ENCODE results near the gene RNF5.

Gene RNF5

GRCh38 chr6:32223258-32224235 lies 45.3 kb downstream of the RNF5 start, which contains the start of gene NOTCH4:
Gene NOTCH4, minus strand, starts transcription at chr6:32224067. Its CDS starts 139 bp downstream, at chr6:32223928.
- H3K36me3 ChIP-seq (ENCODE audit: insufficient read depth, insufficient read length, low read length): no peaks in the 10 kb centered on the region
- DNase-seq (ENCODE audit: low read depth, low spot score): no peak
- H3K9me3 ChIP-seq (ENCODE audit: insufficient read depth, low read length): no peaks in the 10 kb centered on the region
- no peaks in the 10 kb centered on the region for H3K4me1 ChIP-seq (ENCODE audit: insufficient read depth, insufficient read length)
- TF ChIP-seq YY1 (IDR thresholded peaks at IDR 0.05; ENCODE audit: insufficient read depth, insufficient read length) (no peak), SUZ12 (IDR thresholded peaks at IDR 0.05; ENCODE audit: extremely low read depth, insufficient read depth, insufficient read length) (no peak), ZNF274 (IDR thresholded peaks at IDR 0.05; ENCODE audit: low read depth, low read length) (no peak)
- no peak within 1 kb of the TSS for H3K9ac ChIP-seq (ENCODE audit: insufficient read length, low read depth)
- no peak within 1 kb of the TSS for H3K4me3 ChIP-seq (ENCODE audit: insufficient read length, low read depth)
- H3K27me3 ChIP-seq (ENCODE audit: insufficient read depth, insufficient read length): no peaks in the 10 kb centered on the region

GRCh38 chr6:32224696-32225095 lies 46.5 kb downstream of the RNF5 start:
- no peaks in the 10 kb centered on the region for H3K36me3 ChIP-seq (ENCODE audit: insufficient read depth, insufficient read length, low read length)
- no peak for DNase-seq (ENCODE audit: low read depth, low spot score)
- no peaks in the 10 kb centered on the region for H3K9me3 ChIP-seq (ENCODE audit: insufficient read depth, low read length)
- TF ChIP-seq SUZ12 (IDR thresholded peaks at IDR 0.05; ENCODE audit: extremely low read depth, insufficient read depth, insufficient read length) (no peak), YY1 (IDR thresholded peaks at IDR 0.05; ENCODE audit: insufficient read depth, insufficient read length) (no peak), ZNF274 (IDR thresholded peaks at IDR 0.05; ENCODE audit: low read depth, low read length) (no peak)
- H3K4me3 ChIP-seq (ENCODE audit: insufficient read length, low read depth): no peak overlapping the region
- H3K4me1 ChIP-seq (ENCODE audit: insufficient read depth, insufficient read length): no peaks in the 10 kb centered on the region
- no peaks in the 10 kb centered on the region for H3K27me3 ChIP-seq (ENCODE audit: insufficient read depth, insufficient read length)
- H3K9ac ChIP-seq (ENCODE audit: insufficient read length, low read depth): no peak overlapping the region

DNA sequence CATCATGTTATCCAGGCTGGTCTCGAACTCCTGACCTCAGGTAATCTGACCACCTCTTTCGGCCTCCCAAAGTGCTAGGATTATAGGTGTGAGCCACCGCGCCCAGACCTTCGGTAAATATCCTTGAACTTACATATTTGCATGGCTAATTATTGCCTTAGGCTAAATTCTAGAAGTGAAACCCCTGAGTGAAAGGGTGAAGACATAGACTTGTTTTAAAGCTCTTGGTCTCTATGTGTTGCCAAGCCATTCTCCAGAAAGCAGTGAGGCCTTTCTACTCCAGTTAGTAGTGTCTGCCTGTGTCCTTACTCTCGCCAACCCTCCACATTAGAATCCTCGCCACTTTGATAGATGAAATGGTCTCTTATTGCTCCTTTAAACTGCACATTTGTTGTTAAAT lies 48.2 kb downstream of the RNF5 start:
- H3K27me3 ChIP-seq (ENCODE audit: insufficient read depth, insufficient read length): no peaks in the 10 kb centered on the region
- H3K4me3 ChIP-seq (ENCODE audit: insufficient read length, low read depth): no peak overlapping the region
- no peak overlapping the region for H3K9ac ChIP-seq (ENCODE audit: insufficient read length, low read depth)
- no peaks in the 10 kb centered on the region for H3K36me3 ChIP-seq (ENCODE audit: insufficient read depth, insufficient read length, low read length)
- no peaks in the 10 kb centered on the region for H3K4me1 ChIP-seq (ENCODE audit: insufficient read depth, insufficient read length)
- H3K9me3 ChIP-seq (ENCODE audit: insufficient read depth, low read length): no peaks in the 10 kb centered on the region
- no peak for DNase-seq (ENCODE audit: low read depth, low spot score)
- TF ChIP-seq SUZ12 (IDR thresholded peaks at IDR 0.05; ENCODE audit: extremely low read depth, insufficient read depth, insufficient read length): no peak

Data from NT2/D1 (cell line).